Transverse colon (tissue), 4 donors: Measurements from ENCODE around the gene TRMT44.

Experiments
- CTCF ChIP-seq, 5 experiments: fragments of 200-600 bp in 3 of 5; fragments of 450-650 bp in 2 of 5; sonication (generic) in 3 of 5; IDR thresholded peaks; 1 replicate in 2 of 5; 2 replicates in 3 of 5; pipeline ENCODE4 v1.5.1; 2016 to 2017; ENCODE audit warnings: antibody characterized with exemption in 5 of 5, inconsistent platforms in 3 of 5, mild to moderate bottlenecking in 2 of 5, moderate library complexity in 1 of 5
- POLR2A ChIP-seq: fragments of 450-650 bp; IDR thresholded peaks from one replicate; pipeline ENCODE4 v1.6.1; 2016; ENCODE audit warnings: antibody characterized with exemption, mild to moderate bottlenecking, moderate library complexity
- POLR2AphosphoS5 ChIP-seq, 3 donors: sonication (generic); formaldehyde crosslinking; IDR thresholded peaks; one replicate each; pipeline ENCODE4 v1.6.1; 2016; ENCODE audit warnings: antibody characterized with exemption in 3 of 3

- TF ChIP-seq CTCF (IDR thresholded peaks at IDR 0.05) (no peak), POLR2AphosphoS5 (IDR thresholded peaks at IDR 0.05) (no peak), POLR2A (no peak)
These were observed 57.2 kb downstream of the TRMT44 start for GRCh38 chr4:8497762-8498161.
